Measurements from ENCODE around the gene ANXA4.
"Not testable (repeated sequence)": the region's sequence is repeated elsewhere in the genome, so short reads cannot be mapped to it uniquely, and the experiment has no call there.

The ANXA4 gene

DNA sequence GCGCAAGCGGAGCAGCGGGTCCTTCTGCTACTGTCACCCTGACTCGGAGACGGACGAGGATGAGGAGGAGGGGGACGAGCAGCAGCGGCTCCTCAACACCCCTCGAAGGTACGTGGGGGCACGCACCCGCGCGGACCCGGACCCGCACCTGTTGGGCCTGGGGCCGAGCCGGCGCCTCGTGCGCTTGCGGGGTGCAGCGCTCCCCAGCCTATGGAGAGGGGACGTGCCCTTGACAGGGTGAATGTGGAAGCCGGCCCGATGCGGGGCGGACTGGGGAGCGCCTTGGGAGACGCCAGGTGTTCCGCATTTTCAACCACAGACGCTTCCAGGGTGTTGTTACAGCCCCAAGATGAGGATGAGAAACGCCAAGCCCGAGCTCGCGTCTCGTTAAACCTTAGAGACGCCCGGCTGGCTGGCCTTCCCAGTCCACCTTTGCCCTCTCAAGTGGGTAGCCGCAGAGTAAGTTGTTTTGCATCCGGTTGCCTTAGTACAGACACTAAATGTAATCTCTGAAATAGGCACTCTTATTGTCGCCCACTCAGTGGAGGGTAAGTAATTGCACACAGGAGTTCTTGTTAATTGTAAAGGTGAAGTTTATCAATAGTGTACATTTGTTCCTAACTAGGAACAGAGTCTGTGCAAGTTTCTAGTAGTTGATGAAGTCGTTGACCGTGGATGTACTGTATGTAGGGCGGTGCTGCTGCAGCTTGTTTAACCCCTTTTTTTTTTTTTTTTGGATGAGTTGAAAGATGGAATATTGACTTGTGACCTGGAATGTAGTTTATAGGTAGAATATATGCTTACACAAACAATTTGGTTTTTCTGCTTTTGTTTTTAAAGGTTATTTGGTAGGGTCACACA lies 88.3 kb downstream of the ANXA4 start:
- Histone ChIP-seq H3K36me3 (ENCODE audit: control insufficient read depth, insufficient read depth, low read length) (no peaks in the 10 kb centered on the region), H3K27me3 (replicated peaks; ENCODE audit: control insufficient read depth, insufficient read depth, low read length) (no peaks in the 10 kb centered on the region), H3K4me3 (replicated peaks; ENCODE audit: low read depth, low read length) (peak overlapping the region; percentile 95)
- DNase-seq (ENCODE audit: extremely low read depth, insufficient read length), result peak; percentile 67
- TF ChIP-seq, protein P1, sequence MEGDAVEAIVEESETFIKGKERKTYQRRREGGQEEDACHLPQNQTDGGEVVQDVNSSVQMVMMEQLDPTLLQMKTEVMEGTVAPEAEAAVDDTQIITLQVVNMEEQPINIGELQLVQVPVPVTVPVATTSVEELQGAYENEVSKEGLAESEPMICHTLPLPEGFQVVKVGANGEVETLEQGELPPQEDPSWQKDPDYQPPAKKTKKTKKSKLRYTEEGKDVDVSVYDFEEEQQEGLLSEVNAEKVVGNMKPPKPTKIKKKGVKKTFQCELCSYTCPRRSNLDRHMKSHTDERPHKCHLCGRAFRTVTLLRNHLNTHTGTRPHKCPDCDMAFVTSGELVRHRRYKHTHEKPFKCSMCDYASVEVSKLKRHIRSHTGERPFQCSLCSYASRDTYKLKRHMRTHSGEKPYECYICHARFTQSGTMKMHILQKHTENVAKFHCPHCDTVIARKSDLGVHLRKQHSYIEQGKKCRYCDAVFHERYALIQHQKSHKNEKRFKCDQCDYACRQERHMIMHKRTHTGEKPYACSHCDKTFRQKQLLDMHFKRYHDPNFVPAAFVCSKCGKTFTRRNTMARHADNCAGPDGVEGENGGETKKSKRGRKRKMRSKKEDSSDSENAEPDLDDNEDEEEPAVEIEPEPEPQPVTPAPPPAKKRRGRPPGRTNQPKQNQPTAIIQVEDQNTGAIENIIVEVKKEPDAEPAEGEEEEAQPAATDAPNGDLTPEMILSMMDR (IDR thresholded peaks at IDR 0.05; ENCODE audit: insufficient read depth, low read length, poor library complexity, severe bottlenecking), result no peak

DNA sequence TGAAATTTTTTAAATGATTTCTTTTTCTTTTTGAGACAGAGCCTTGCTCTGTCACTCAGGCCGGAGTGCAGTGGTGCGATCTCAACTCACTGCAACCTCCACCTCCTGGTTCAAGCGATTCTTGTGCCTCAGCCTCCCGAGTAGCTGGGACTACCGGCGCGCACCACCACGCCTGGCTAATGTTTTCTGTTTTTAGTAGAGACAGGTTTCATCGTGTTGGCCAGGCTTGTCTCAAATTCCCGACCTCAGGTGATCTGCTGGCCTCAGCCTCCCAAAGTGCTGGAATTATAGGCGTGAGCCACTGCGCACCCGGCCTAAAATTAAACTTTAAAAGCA lies 88.9 kb downstream of the ANXA4 start:
- DNase-seq (ENCODE audit: extremely low read depth, insufficient read length); H3K36me3 ChIP-seq (ENCODE audit: control insufficient read depth, insufficient read depth, low read length): not testable (repeated sequence)
- H3K4me3 ChIP-seq (replicated peaks; ENCODE audit: low read depth, low read length), result peak overlapping the region; percentile 95

DNA sequence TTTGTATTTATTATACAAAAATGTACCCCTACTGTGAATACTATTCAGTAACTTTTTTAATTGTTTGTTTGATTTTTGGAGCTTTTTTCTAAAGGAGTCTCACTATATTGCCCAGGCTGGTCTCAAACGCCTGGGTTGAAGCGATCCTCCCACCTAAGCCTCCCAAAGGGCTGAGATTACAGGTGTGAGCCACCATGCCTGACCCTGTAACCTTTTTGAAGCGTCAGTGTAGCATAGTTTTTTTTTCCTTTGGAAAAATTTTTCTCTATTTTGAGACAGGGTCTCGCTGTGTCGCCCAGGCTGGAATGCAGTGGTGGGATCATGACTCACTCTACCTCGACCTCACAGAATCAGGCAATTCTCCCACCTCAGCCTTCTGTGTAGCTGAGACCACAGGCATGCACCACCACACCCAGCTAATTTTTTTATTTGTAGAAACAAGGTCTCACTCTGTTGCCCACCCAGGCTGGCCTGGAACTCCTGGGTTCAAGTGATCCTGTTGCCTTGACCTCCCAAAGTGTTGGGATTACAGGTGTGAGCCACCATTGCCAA lies 89.5 kb downstream of the ANXA4 start:
- TF ChIP-seq, protein P1 (IDR thresholded peaks at IDR 0.05; ENCODE audit: insufficient read depth, low read length, poor library complexity, severe bottlenecking), result no peak
- Histone ChIP-seq H3K27me3 (replicated peaks; ENCODE audit: control insufficient read depth, insufficient read depth, low read length) (no peaks in the 10 kb centered on the region), H3K36me3 (ENCODE audit: control insufficient read depth, insufficient read depth, low read length) (no peaks in the 10 kb centered on the region), H3K4me3 (replicated peaks; ENCODE audit: low read depth, low read length) (no peak overlapping the region)
- DNase-seq (ENCODE audit: extremely low read depth, insufficient read length), result no peak

More for the DNA sequence above, 88.9 kb downstream of the ANXA4 start:
- H3K27me3 ChIP-seq (replicated peaks; ENCODE audit: control insufficient read depth, insufficient read depth, low read length), result not testable (repeated sequence)

DNA sequence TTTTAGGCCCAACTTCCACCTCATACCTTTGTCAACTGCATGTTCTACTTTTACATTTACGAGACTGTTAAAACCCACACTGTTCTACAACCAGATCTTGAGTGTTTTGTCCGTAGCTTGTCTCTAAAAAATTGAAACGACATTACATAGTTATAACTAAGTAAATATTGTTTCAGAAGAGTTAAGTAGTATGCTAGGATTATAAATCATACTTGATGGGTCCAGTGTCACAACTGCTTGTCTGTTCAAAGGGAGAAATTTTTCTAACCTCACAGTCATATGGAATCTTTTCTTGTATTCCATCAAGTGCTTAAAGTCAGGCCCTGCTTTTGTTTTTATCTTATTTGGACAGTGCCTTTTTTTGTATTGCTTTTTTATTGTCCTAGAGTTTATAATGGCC lies 91.8 kb downstream of the ANXA4 start:
- Histone ChIP-seq H3K27me3 (replicated peaks; ENCODE audit: control insufficient read depth, insufficient read depth, low read length) (no peaks in the 10 kb centered on the region), H3K4me3 (replicated peaks; ENCODE audit: low read depth, low read length) (no peak overlapping the region), H3K36me3 (ENCODE audit: control insufficient read depth, insufficient read depth, low read length) (no peaks in the 10 kb centered on the region)
- TF ChIP-seq, protein P1 (IDR thresholded peaks at IDR 0.05; ENCODE audit: insufficient read depth, low read length, poor library complexity, severe bottlenecking), result no peak
- no peak for DNase-seq (ENCODE audit: extremely low read depth, insufficient read length)

DNA sequence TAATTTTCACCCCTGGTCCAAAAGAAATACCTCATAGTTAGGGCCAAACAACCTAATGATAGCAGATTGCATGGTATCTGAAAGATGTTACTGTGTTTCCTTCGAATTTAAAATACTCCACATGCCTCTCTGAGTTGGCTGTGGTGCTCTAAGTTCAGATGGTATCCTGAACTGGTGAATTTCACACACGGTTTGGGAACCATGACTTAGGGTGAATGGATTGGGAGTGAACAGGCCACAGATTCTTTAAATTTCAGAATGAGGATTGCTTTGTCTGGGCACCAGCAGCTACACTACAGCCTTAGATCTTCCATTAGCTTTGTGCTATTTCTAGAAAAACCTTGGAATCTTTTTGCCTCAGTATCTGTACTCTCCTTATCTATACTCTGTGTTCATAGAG lies 93.7 kb downstream of the ANXA4 start:
- Histone ChIP-seq H3K4me3 (replicated peaks; ENCODE audit: low read depth, low read length) (no peak overlapping the region), H3K27me3 (replicated peaks; ENCODE audit: control insufficient read depth, insufficient read depth, low read length) (no peaks in the 10 kb centered on the region), H3K36me3 (ENCODE audit: control insufficient read depth, insufficient read depth, low read length) (no peaks in the 10 kb centered on the region)
- no peak for DNase-seq (ENCODE audit: extremely low read depth, insufficient read length)
- TF ChIP-seq, protein P1 (IDR thresholded peaks at IDR 0.05; ENCODE audit: insufficient read depth, low read length, poor library complexity, severe bottlenecking), result no peak

DNA sequence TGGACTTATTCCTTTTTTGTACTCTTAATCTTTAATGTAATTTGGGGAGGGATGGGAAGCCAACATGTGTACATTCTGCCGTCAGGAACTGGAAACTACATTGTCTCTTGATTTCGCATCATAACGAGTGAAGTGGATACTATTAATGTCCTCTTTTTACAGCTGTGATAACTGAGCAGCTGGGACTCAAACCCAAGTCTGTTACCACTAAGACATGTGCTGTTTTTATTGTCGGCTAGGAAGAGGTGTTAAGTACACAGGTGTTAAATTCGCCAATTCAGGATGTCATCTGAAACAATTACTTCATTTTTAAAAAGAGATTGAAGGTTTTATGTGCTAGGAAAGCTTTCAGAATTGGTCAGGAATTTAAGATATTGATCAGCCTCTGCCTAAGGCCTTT lies 94.4 kb downstream of the ANXA4 start:
- no peaks in the 10 kb centered on the region for H3K27me3 ChIP-seq (replicated peaks; ENCODE audit: control insufficient read depth, insufficient read depth, low read length)
- H3K36me3 ChIP-seq (ENCODE audit: control insufficient read depth, insufficient read depth, low read length), result no peaks in the 10 kb centered on the region
- DNase-seq (ENCODE audit: extremely low read depth, insufficient read length), result no peak
- H3K4me3 ChIP-seq (replicated peaks; ENCODE audit: low read depth, low read length), result no peak overlapping the region
- TF ChIP-seq, protein P1 (IDR thresholded peaks at IDR 0.05; ENCODE audit: insufficient read depth, low read length, poor library complexity, severe bottlenecking), result no peak

Data from GM06990 (cell line).